Measurements from ENCODE around the gene POLA2. TPM values are rescaled to one million over a fixed set of nuclear protein-coding genes. Genes with fewer than 3 reads are reported as not detected.

The POLA2 gene
- total and polyA plus RNA-seq, 9 of the 15 experiments (the other 6 are each of a cell fraction or from before 2014, with no cell fraction given), result 2.7 to 134 (median 44.4) TPM

GRCh38 chr11:65329944-65330403 is 68.2 kb downstream of the POLA2 start (continued):
- TF ChIP-seq MGA (IDR thresholded peaks at IDR 0.05) (peak; percentile 68), FOS (IDR thresholded peaks at IDR 0.05; ENCODE audit: extremely low read depth, insufficient read length) (no peak), AFF1 (IDR thresholded peaks at IDR 0.05; ENCODE audit: low read depth in 1 of 2, partially characterized antibody in 2 of 2) (peak; percentile 33 to 34), ZNF592 (IDR thresholded peaks at IDR 0.05) (peak; percentile 67), EWSR1 (IDR thresholded peaks at IDR 0.05; ENCODE audit: borderline replicate concordance, low read depth, partially characterized antibody) (no peak)
